ENCODE data around the gene CLIC6. TPM values are rescaled to one million over a fixed set of nuclear protein-coding genes. Genes with fewer than 3 reads are reported as not detected.

CLIC6 gene
- total and polyA plus RNA-seq, 8 donors = 1.0 to 13.2 (median 2.1) TPM

DNA sequence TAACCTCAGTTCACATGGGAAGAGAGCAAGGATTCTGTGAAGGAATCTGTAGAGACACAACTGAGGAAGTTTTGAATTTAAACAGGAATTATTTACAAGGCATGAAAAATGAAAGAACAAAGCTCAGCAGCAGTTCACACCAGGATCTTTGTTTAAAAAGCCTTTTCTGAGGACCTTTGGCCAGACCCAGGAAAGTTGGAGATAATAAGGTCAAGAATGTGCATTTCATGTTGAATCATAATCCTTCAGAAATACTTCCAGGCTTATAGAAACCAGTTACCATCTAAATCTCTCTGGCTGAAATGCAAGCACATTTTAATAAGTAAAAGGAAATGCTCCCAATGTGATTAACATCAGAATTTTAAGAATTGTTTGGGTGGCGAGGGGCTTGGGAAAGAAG lies 2.7 kb downstream of the CLIC6 start:
- Histone ChIP-seq H3K4me1 (peaks cover 0 to 4% (median 0%) of the 10 kb centered on the region in 3 donors), H3K4me3 (no peak overlapping the region), H3K27me3 (peaks cover 0 to 16% (median 2%) of the 10 kb centered on the region in 4 donors), H3K36me3 (no peaks in the 10 kb centered on the region), H3K9me3 (no peaks in the 10 kb centered on the region), H3K27ac (no peak overlapping the region)
- 61 to 65% methylated on average over 1 of the region's 1 CpG for WGBS, 2 donors
- TF ChIP-seq, protein P1, sequence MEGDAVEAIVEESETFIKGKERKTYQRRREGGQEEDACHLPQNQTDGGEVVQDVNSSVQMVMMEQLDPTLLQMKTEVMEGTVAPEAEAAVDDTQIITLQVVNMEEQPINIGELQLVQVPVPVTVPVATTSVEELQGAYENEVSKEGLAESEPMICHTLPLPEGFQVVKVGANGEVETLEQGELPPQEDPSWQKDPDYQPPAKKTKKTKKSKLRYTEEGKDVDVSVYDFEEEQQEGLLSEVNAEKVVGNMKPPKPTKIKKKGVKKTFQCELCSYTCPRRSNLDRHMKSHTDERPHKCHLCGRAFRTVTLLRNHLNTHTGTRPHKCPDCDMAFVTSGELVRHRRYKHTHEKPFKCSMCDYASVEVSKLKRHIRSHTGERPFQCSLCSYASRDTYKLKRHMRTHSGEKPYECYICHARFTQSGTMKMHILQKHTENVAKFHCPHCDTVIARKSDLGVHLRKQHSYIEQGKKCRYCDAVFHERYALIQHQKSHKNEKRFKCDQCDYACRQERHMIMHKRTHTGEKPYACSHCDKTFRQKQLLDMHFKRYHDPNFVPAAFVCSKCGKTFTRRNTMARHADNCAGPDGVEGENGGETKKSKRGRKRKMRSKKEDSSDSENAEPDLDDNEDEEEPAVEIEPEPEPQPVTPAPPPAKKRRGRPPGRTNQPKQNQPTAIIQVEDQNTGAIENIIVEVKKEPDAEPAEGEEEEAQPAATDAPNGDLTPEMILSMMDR (IDR thresholded peaks at IDR 0.05) = no peak
- intact Hi-C loops (cut with DNase I) = no loop called here
- no peak for DNase-seq
- ATAC-seq = no peak
- FAIRE-seq = no peak

DNA sequence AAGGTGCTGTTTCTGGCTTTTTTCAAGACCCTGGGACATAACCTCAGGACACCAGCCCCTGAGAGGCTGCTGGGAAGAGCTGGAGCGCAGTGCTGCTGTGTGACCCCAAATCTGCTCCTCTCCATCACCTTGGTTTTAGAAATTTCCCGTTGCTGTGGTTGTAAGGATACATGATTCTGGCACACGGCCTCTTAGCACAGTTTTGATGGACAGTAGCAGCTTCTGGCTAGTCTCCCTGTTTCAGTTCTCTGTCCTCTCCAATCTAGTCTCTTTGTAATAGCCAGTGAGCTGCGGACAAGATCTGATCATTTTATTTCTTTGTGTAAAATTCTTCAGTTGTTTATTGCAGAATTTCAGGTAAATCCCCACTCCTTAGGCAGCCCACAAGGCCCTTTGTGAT lies 3.1 kb downstream of the CLIC6 start:
- no peak overlapping the region for H3K4me3 ChIP-seq
- H3K36me3 ChIP-seq = no peaks in the 10 kb centered on the region
- 71 to 73% methylated on average over 4 of the region's 4 CpGs for WGBS, 2 donors
- intact Hi-C loops (cut with DNase I) = no loop called here
- FAIRE-seq = no peak
- peaks cover 0 to 4% (median 0%) of the 10 kb centered on the region in 3 donors for H3K4me1 ChIP-seq
- TF ChIP-seq, protein P1 (IDR thresholded peaks at IDR 0.05) = no peak
- no peaks in the 10 kb centered on the region for H3K9me3 ChIP-seq
- no peak for ATAC-seq
- H3K27me3 ChIP-seq = peaks cover 0 to 16% (median 2%) of the 10 kb centered on the region in 4 donors
- no peak overlapping the region for H3K27ac ChIP-seq
- DNase-seq = no peak

DNA sequence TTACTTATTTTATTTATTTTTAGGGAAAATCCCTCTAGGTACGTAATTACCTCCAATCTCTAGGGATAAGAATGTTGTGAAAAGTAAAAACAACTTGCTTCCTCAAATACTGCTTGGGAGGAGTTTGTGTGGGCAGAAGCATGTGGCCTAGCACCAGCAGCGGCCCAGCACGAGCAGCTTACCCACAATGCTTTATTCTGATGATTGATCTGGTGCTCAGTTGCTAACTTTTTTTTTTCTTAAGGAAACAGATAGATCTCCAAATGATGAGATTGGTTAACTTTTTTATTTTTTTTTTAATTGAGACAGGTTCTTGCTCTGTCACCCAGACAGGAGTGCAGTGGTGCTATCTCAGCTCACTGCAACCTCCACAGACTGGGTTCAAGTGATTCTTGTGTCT lies 4.2 kb downstream of the CLIC6 start:
- Histone ChIP-seq H3K27ac (no peak overlapping the region), H3K27me3 (peaks cover 0 to 16% (median 2%) of the 10 kb centered on the region in 4 donors), H3K4me3 (no peak overlapping the region), H3K36me3 (no peaks in the 10 kb centered on the region), H3K4me1 (peaks cover 0 to 4% (median 0%) of the 10 kb centered on the region in 3 donors), H3K9me3 (no peaks in the 10 kb centered on the region)
- TF ChIP-seq, protein P1 (IDR thresholded peaks at IDR 0.05) = no peak
- DNase-seq (no peak), ATAC-seq (no peak), FAIRE-seq (no peak)
- 52 to 53% methylated on average over 3 of the region's 3 CpGs for WGBS, 2 donors
- intact Hi-C loops (cut with DNase I) = no loop called here

DNA sequence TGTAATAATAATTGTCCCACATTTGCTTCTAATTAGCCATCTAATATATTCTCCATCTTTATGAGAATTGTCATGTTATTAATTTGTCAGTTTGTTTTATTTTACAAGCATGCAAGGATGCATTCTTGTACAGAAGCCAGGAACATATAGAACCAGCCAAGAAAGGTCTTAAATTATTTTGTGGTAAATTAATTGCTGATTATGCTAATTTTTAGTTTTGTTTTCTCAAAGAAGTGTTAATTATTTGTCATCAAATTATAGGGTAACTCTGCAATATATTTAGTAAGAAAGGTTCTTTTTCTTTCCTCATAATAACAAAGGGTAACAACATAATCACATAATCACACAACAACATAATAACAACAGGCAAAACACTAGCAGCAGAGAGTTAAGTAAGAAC lies 5.7 kb downstream of the CLIC6 start:
- ATAC-seq (no peak), DNase-seq (no peak), FAIRE-seq (no peak)
- intact Hi-C loops (cut with DNase I) = no loop called here
- H3K4me1 ChIP-seq = peaks cover 0 to 4% (median 0%) of the 10 kb centered on the region in 3 donors
- H3K27me3 ChIP-seq = peaks cover 0 to 16% (median 2%) of the 10 kb centered on the region in 4 donors
- H3K9me3 ChIP-seq = no peaks in the 10 kb centered on the region
- TF ChIP-seq, protein P1 (IDR thresholded peaks at IDR 0.05) = no peak
- H3K36me3 ChIP-seq = no peaks in the 10 kb centered on the region
- no peak overlapping the region for H3K4me3 ChIP-seq
- H3K27ac ChIP-seq = no peak overlapping the region

DNA sequence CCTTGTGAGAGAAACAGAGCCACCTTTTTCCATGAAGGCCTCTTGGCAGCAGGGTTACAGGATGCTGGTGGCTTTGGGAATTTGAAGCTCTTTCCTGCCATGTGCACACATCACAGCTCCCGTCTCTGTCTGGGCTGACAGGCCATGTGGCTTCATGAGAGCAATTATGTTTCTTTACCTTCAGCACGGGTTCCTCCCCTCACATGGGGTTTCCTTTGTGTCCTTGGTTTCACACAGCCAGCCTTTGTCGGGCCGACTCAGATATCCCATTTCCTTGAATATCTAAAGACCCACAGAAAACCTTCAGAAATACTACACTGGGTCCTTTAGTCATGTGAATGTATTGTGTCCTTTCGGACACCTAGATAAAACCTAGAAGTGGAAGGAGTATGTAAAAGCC lies 7.1 kb downstream of the CLIC6 start:
- intact Hi-C loops (cut with DNase I) = no loop called here
- Histone ChIP-seq H3K4me1 (no peaks in the 10 kb centered on the region), H3K36me3 (no peaks in the 10 kb centered on the region), H3K27me3 (peaks cover 0 to 9% (median 2%) of the 10 kb centered on the region in 4 donors), H3K27ac (no peak overlapping the region), H3K4me3 (no peak overlapping the region), H3K9me3 (no peaks in the 10 kb centered on the region)
- ATAC-seq (no peak), DNase-seq (no peak), FAIRE-seq (no peak)
- TF ChIP-seq, protein P1 (IDR thresholded peaks at IDR 0.05) = no peak
- WGBS, 2 donors = 70% methylated on average over 5 of the region's 5 CpGs
